CD14-positive monocyte (primary cell): ENCODE results near the gene CLBA1. TPM values are rescaled to one million over a fixed set of nuclear protein-coding genes. Genes with fewer than 3 reads are reported as not detected.
"Not testable (repeated sequence)": the region's sequence is repeated elsewhere in the genome, so short reads cannot be mapped to it uniquely, and the experiment has no call there.

Source experiments
- DNase-seq, 3 donors: peaks; one replicate each; pipeline ENCODE4 v3.0.0-alpha.2; 2011 to 2022
- H2AFZ ChIP-seq: 2 replicates; pipeline ENCODE4 v1.6.0; 2012; ENCODE audit warnings: mild to moderate bottlenecking, low read depth, low read length, inconsistent platforms; ENCODE audit not compliant: insufficient read depth, poor library complexity, severe bottlenecking
- H3K27ac ChIP-seq, 2 donors: 1 replicate in 1 of 2; 2 replicates in 1 of 2; pipeline ENCODE4 v1.5.1; 2012 to 2013; ENCODE audit warnings: low read length in 2 of 2, control low read depth in 1 of 2, inconsistent platforms in 1 of 2, low read depth in 1 of 2, mild to moderate bottlenecking in 1 of 2
- H3K27me3 ChIP-seq, 2 donors: one replicate each; pipeline versions ENCODE4 v1.6.0 to v1.6.1; 2011 to 2013; ENCODE audit warnings: low read length in 2 of 2; ENCODE audit not compliant: control insufficient read depth in 2 of 2, insufficient read depth in 2 of 2
- H3K36me3 ChIP-seq, 2 donors: replicated peaks in 1 of 2; 1 replicate in 1 of 2; 2 replicates in 1 of 2; pipeline versions ENCODE4 v1.5.1 to v1.6.1; 2012 to 2013; ENCODE audit warnings: low read length in 2 of 2, control low read depth in 1 of 2, inconsistent platforms in 1 of 2, mild to moderate bottlenecking in 1 of 2; ENCODE audit not compliant: insufficient read depth in 2 of 2, control insufficient read depth in 1 of 2
- H3K4me1 ChIP-seq, 2 donors: 1 replicate in 1 of 2; 2 replicates in 1 of 2; pipeline versions ENCODE4 v1.5.1 to v1.6.1; 2012 to 2013; ENCODE audit warnings: low read length in 2 of 2, control low read depth in 1 of 2, inconsistent platforms in 1 of 2, mild to moderate bottlenecking in 1 of 2, moderate library complexity in 1 of 2; ENCODE audit not compliant: insufficient read depth in 2 of 2, control insufficient read depth in 1 of 2
- H3K4me2 ChIP-seq: replicated peaks from 2 replicates; pipeline ENCODE3; 2012; ENCODE audit warnings: low read length, moderate library complexity, mild to moderate bottlenecking; ENCODE audit not compliant: poor library complexity, severe bottlenecking; ENCODE audit errors: extremely low read depth
- H3K4me3 ChIP-seq, 3 experiments: fragments of 200-600 bp in 1 of 3; sonication (generic) in 1 of 3; replicated peaks in 1 of 3; 1 replicate in 2 of 3; 2 replicates in 1 of 3; pipeline ENCODE4 v1.5.1; 2011 to 2013; ENCODE audit warnings: low read length in 3 of 3, mild to moderate bottlenecking in 3 of 3, control low read depth in 2 of 3, low read depth in 2 of 3, inconsistent platforms in 1 of 3, moderate library complexity in 1 of 3
- H3K79me2 ChIP-seq: 2 replicates; pipeline ENCODE4 v1.6.0; 2012; ENCODE audit warnings: mild to moderate bottlenecking, control low read depth, inconsistent platforms, low read length, moderate library complexity; ENCODE audit not compliant: insufficient read depth
- H3K9ac ChIP-seq: 2 replicates; pipeline ENCODE4 v1.6.0; 2017; ENCODE audit warnings: low read length, mild to moderate bottlenecking; ENCODE audit not compliant: insufficient read depth, poor library complexity, severe bottlenecking
- H3K9me3 ChIP-seq, 2 donors: replicated peaks in 1 of 2; 1 replicate in 1 of 2; 2 replicates in 1 of 2; pipeline versions ENCODE4 v1.5.1 to v1.6.1; 2012 to 2013; ENCODE audit warnings: low read length in 2 of 2, control low read depth in 1 of 2; ENCODE audit not compliant: control insufficient read depth in 1 of 2, insufficient read depth in 1 of 2
- H4K20me1 ChIP-seq: 2 replicates; pipeline ENCODE4 v1.6.0; 2012; ENCODE audit warnings: mild to moderate bottlenecking, low read length, control low read depth, moderate library complexity; ENCODE audit not compliant: insufficient read depth
- H3K27ac Mint-ChIP-seq, 7 donors: one replicate each; pipeline ENCODE4 v1.8.0; 2020; ENCODE audit warnings: mild to moderate bottlenecking in 7 of 7, mixed read lengths in 7 of 7, moderate library complexity in 6 of 7, inconsistent platforms in 2 of 7
- H3K27me3 Mint-ChIP-seq, 3 donors: one replicate each; pipeline ENCODE4 v1.8.0; 2021 to 2022; ENCODE audit warnings: low read depth in 3 of 3, mild to moderate bottlenecking in 3 of 3, mixed read lengths in 3 of 3, moderate library complexity in 3 of 3, inconsistent platforms in 1 of 3
- H3K36me3 Mint-ChIP-seq, 2 donors: one replicate each; pipeline ENCODE4 v1.8.0; 2020; ENCODE audit warnings: mixed read lengths in 2 of 2, inconsistent platforms in 1 of 2, mild to moderate bottlenecking in 1 of 2
- H3K4me1 Mint-ChIP-seq: one replicate; pipeline ENCODE4 v1.8.0; 2020; ENCODE audit warnings: mild to moderate bottlenecking, mixed read lengths
- H3K4me3 Mint-ChIP-seq, 2 donors: one replicate each; pipeline ENCODE4 v1.8.0; 2020; ENCODE audit warnings: mild to moderate bottlenecking in 2 of 2, mixed read lengths in 2 of 2, moderate library complexity in 1 of 2
- H3K9me3 Mint-ChIP-seq, 7 donors: one replicate each; pipeline ENCODE4 v1.8.0; 2020 to 2022; ENCODE audit warnings: mixed read lengths in 7 of 7, mild to moderate bottlenecking in 6 of 7, moderate library complexity in 6 of 7, inconsistent platforms in 2 of 7
- WGBS: methylation state at CpG from one replicate; pipeline ENCODE4 v1.1.5; 2013; ENCODE audit warnings: missing lambda C conversion rate; ENCODE audit not compliant: insufficient coverage; 5-methylcytosine and 5-hydroxymethylcytosine counted together
- intact Hi-C, 2 donors: fragments of 100-400 bp; cut with micrococcal nuclease; formaldehyde crosslinking; loops; one replicate each; pipeline versions ENCODE4 v1.15.0 to v1.15.1; 2023
- polyA plus RNA-seq, 3 donors: library from polyadenylated mRNA; depleted of rRNA in 1 of 3; unstranded in 2 of 3; stranded (reverse) in 1 of 3; fragments of 300-500 nt in 2 of 3; fragments of >200 nt in 1 of 3; fragmentation: Illumina TruSeq in 2 of 3; gene quantifications; 1 replicate in 2 of 3; 2 replicates in 1 of 3; pipeline ENCODE4 v1.2.3, GENCODE V29; 2012 to 2021
- TF ChIP-seq, protein P1 (sequence below): fragments of 200-600 bp; IDR thresholded peaks from one replicate; pipeline ENCODE4 v1.8.0; 2022; ENCODE audit warnings: antibody characterized with exemption, mild to moderate bottlenecking

The CLBA1 gene
- polyA plus RNA-seq, 3 donors: 0.62 to 0.76 (median 0.63) TPM

DNA sequence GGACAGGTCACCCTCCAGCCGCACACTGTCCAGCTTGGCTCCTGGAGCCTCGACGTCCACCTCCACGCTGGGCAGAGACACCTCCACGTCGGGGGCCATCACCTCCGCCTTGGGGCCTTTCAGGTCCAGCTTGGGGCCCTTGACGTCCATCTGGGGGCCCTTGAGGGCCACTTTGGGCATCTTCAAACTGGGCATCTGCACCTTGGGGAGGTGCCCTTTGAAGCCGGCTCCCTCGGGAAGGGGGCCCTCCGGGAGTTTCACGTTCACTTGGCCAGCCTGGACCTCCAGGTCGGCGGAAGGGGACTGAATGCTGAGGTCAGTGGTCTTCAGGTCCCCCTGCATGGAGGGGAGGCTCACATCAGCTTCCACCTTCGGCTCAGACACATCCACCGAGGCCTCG, 35.6 kb upstream of the CLBA1 start:
- TF ChIP-seq, protein P1, sequence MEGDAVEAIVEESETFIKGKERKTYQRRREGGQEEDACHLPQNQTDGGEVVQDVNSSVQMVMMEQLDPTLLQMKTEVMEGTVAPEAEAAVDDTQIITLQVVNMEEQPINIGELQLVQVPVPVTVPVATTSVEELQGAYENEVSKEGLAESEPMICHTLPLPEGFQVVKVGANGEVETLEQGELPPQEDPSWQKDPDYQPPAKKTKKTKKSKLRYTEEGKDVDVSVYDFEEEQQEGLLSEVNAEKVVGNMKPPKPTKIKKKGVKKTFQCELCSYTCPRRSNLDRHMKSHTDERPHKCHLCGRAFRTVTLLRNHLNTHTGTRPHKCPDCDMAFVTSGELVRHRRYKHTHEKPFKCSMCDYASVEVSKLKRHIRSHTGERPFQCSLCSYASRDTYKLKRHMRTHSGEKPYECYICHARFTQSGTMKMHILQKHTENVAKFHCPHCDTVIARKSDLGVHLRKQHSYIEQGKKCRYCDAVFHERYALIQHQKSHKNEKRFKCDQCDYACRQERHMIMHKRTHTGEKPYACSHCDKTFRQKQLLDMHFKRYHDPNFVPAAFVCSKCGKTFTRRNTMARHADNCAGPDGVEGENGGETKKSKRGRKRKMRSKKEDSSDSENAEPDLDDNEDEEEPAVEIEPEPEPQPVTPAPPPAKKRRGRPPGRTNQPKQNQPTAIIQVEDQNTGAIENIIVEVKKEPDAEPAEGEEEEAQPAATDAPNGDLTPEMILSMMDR: no peak
- H3K4me3 Mint-ChIP-seq: no peak overlapping the region
- H3K4me1 Mint-ChIP-seq: peaks cover 5% of the 10 kb centered on the region

DNA sequence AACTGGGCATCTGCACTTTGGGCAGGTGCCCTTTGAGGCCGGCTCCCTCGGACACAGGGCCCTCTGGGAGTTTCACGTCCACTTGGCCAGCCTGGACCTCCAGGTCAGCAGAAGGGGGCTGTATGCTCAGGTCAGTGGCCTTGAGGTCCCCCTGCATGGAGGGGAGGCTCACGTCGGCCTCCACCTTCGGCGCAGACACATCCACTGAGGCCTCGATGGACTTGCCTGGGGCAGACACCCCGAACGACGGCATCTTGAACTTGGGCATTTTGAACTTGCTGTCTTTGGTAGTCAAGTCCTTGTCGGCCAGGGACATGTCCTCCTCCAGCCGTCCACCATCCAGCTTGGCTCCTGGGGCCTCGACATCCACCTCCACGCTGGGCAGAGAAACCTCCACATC, 34.9 kb upstream of the CLBA1 start:
- H4K20me1 ChIP-seq, H3K4me1 ChIP-seq, H3K79me2 ChIP-seq, H3K27me3 Mint-ChIP-seq, H3K27me3 ChIP-seq, H3K27ac ChIP-seq, intact Hi-C loops, H3K27ac Mint-ChIP-seq, H3K4me3 Mint-ChIP-seq, H3K9me3 Mint-ChIP-seq, H3K36me3 Mint-ChIP-seq, H3K9ac ChIP-seq, H3K4me2 ChIP-seq, H2AFZ ChIP-seq, DNase-seq, H3K9me3 ChIP-seq, H3K4me1 Mint-ChIP-seq, H3K36me3 ChIP-seq, H3K4me3 ChIP-seq: not testable (repeated sequence)
- 75% methylated on average over 4 of the region's 15 CpGs for WGBS

More for the DNA sequence above, 35.6 kb upstream of the CLBA1 start:
- Histone ChIP-seq H3K27me3 (no peaks in the 10 kb centered on the region), H3K4me3 (no peak overlapping the region), H2AFZ (no peak overlapping the region), H3K36me3 (no peaks in the 10 kb centered on the region), H3K27ac (no peak overlapping the region), H3K4me1 (no peaks in the 10 kb centered on the region), H3K4me2 (no peak overlapping the region), H3K9ac (no peak overlapping the region), H3K9me3 (no peaks in the 10 kb centered on the region), H4K20me1 (no peaks in the 10 kb centered on the region), H3K79me2 (no peaks in the 10 kb centered on the region)
- Mint-ChIP-seq H3K27me3 (peaks cover 0 to 3% (median 0%) of the 10 kb centered on the region in 3 donors), H3K36me3 (no peaks in the 10 kb centered on the region), H3K27ac (no peak overlapping the region), H3K9me3 (no peaks in the 10 kb centered on the region)
- DNase-seq: no peak
- intact Hi-C loops: no loop called here
- WGBS: 96% methylated on average over 17 of the region's 17 CpGs

GRCh38 chr14:104951863-104952657, 33.5 kb upstream of the CLBA1 start:
- H3K36me3 Mint-ChIP-seq, H3K4me3 Mint-ChIP-seq, H3K27me3 Mint-ChIP-seq, H3K4me1 Mint-ChIP-seq, H3K27ac ChIP-seq, H3K4me2 ChIP-seq, H3K27ac Mint-ChIP-seq, H3K9ac ChIP-seq, H3K27me3 ChIP-seq, H4K20me1 ChIP-seq, intact Hi-C loops, H3K4me1 ChIP-seq, DNase-seq, H3K79me2 ChIP-seq, H2AFZ ChIP-seq, H3K9me3 ChIP-seq, H3K36me3 ChIP-seq, H3K4me3 ChIP-seq, H3K9me3 Mint-ChIP-seq: not testable (repeated sequence)
- WGBS: 91% methylated on average over 27 of the region's 28 CpGs
